Body of pancreas (tissue), 4 donors: Measurements from ENCODE around the gene TNIP1. TPM values are rescaled to one million over a fixed set of nuclear protein-coding genes. Genes with fewer than 3 reads are reported as not detected.

ENCODE experiments used
- ATAC-seq: fragments of 150-250 bp; one replicate; pipeline ENCODE4 v1.9.1; 2016
- DNase-seq, 4 donors: peaks; one replicate each; pipeline ENCODE4 v3.0.0-alpha.2; 2019
- H3K27ac ChIP-seq, 4 donors: fragments of 200-600 bp; sonication (generic); 1 replicate in 3 of 4; 2 replicates in 1 of 4; pipeline versions ENCODE4 v1.5.1 to v1.6.1; 2016 to 2019; ENCODE audit warnings: mild to moderate bottlenecking in 1 of 4, mixed read lengths in 1 of 4, moderate library complexity in 1 of 4
- H3K27me3 ChIP-seq, 2 donors: fragments of 200-600 bp; sonication (generic); one replicate each; pipeline ENCODE4 v1.6.0; 2016; ENCODE audit warnings: mild to moderate bottlenecking in 1 of 2
- H3K36me3 ChIP-seq, 2 donors: fragments of 200-600 bp; sonication (generic); replicated peaks in 1 of 2; 2 replicates each; pipeline ENCODE4 v1.5.1; 2016; ENCODE audit warnings: low read depth in 2 of 2; ENCODE audit not compliant: insufficient read depth in 1 of 2
- H3K4me1 ChIP-seq: fragments of 200-600 bp; sonication (generic); one replicate; pipeline ENCODE4 v1.6.0; 2016
- H3K4me3 ChIP-seq, 2 donors: fragments of 200-600 bp; sonication (generic); 1 replicate in 1 of 2; 2 replicates in 1 of 2; pipeline ENCODE4 v1.5.1; 2016 to 2019
- H3K9me3 ChIP-seq, 3 donors: fragments of 200-600 bp; sonication (generic); 1 replicate in 2 of 3; 2 replicates in 1 of 3; pipeline ENCODE4 v1.5.1; 2016
- POLR2A ChIP-seq, 3 donors: fragments of 450-650 bp; IDR thresholded peaks; one replicate each; pipeline ENCODE4 v1.6.1; 2016; ENCODE audit warnings: antibody characterized with exemption in 3 of 3, mild to moderate bottlenecking in 2 of 3
- WGBS, 2 donors: methylation state at CpG; one replicate each; pipeline ENCODE4 v1.1.5; 2017; 5-methylcytosine and 5-hydroxymethylcytosine counted together
- intact Hi-C: fragments of 100-400 bp; cut with DNase I; formaldehyde crosslinking; loops from one replicate; pipeline ENCODE4 v1.15.1; 2023
- total RNA-seq, 2 donors: library from RNA; depleted of rRNA; stranded (reverse); fragments of >200 nt; gene quantifications; one replicate each; pipeline ENCODE4 v1.1.0, GENCODE V29; 2016
- TF ChIP-seq, protein P1 (sequence below), 7 experiments: fragments of 450-650 bp in 4 of 7; fragments of 200-600 bp in 3 of 7; sonication (generic) in 3 of 7; IDR thresholded peaks; one replicate each; pipeline ENCODE4 v1.5.1; 2016 to 2019; ENCODE audit warnings: antibody characterized with exemption in 7 of 7

The TNIP1 gene
- total RNA-seq, 2 donors from 2014 or later = 89.3 to 111 TPM

DNA sequence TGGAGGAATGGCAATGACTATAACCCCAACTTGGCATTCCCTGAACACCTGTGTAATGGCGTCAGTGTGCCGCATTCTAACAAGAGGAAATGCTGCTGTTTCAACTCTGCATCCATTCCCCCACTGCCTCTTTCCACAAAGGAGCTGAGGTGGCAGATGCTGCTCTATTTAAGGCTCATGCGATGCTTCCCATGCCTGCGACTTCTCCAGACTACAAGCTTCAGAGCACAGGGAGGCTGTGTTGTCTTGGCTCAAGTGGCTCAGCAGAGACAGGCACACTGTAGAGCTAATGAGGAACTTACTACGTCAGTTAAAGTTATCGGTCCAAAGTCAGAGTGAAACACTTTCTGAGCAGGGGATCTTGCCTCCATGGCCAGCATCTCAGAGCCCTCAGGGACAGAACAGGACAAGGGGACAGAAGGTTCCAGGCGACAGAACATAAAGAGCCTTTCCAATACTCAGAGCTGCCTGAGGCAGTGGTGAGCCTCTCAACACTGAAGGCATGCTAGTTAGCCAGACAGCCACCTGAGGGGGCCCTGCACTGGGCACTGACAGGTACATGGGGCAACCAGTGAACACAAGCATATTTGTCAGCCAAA, 21.8 kb downstream of the TNIP1 start:
- peaks cover 7 to 15% of the 10 kb centered on the region in 2 donors for H3K36me3 ChIP-seq

DNA sequence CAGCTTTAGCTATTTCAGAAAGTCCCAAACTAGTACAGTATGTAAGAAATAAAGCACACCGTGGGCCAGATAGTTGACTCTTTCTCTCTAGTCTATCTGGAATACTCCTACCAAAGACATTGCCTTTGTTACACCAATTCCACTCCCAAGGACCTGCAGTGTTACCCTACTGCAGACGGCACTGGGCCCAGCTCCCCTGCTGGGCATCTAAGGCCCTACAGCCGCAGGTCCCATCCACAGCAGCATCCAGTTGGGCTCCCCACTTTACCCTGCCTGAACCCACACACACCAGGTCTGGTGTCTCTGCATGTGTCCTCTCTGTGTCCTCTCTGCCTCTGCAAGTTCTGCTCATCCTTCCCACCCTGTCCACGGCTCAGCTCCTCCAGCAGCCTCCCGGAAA, 22.5 kb downstream of the TNIP1 start:
- intact Hi-C loops = no loop called here
- DNase-seq = no peak
- peaks cover 28% of the 10 kb centered on the region for H3K4me1 ChIP-seq
- H3K9me3 ChIP-seq = no peaks in the 10 kb centered on the region
- H3K27ac ChIP-seq = no peak overlapping the region
- peaks cover 7 to 18% of the 10 kb centered on the region in 2 donors for H3K36me3 ChIP-seq
- no peak overlapping the region for H3K4me3 ChIP-seq
- H3K27me3 ChIP-seq = no peaks in the 10 kb centered on the region
- 75 to 91% methylated on average over 5 of the region's 5 CpGs for WGBS, 2 donors
- no peak for TF ChIP-seq POLR2A (IDR thresholded peaks at IDR 0.05)
- TF ChIP-seq, protein P1, sequence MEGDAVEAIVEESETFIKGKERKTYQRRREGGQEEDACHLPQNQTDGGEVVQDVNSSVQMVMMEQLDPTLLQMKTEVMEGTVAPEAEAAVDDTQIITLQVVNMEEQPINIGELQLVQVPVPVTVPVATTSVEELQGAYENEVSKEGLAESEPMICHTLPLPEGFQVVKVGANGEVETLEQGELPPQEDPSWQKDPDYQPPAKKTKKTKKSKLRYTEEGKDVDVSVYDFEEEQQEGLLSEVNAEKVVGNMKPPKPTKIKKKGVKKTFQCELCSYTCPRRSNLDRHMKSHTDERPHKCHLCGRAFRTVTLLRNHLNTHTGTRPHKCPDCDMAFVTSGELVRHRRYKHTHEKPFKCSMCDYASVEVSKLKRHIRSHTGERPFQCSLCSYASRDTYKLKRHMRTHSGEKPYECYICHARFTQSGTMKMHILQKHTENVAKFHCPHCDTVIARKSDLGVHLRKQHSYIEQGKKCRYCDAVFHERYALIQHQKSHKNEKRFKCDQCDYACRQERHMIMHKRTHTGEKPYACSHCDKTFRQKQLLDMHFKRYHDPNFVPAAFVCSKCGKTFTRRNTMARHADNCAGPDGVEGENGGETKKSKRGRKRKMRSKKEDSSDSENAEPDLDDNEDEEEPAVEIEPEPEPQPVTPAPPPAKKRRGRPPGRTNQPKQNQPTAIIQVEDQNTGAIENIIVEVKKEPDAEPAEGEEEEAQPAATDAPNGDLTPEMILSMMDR (IDR thresholded peaks at IDR 0.05) = no peak
- ATAC-seq = no peak

More for the DNA sequence above, 21.8 kb downstream of the TNIP1 start:
- no peak overlapping the region for H3K4me3 ChIP-seq
- no peak for DNase-seq
- no peaks in the 10 kb centered on the region for H3K9me3 ChIP-seq
- no peaks in the 10 kb centered on the region for H3K27me3 ChIP-seq
- intact Hi-C loops = no loop called here
- peaks cover 35% of the 10 kb centered on the region for H3K4me1 ChIP-seq
- TF ChIP-seq, protein P1 (IDR thresholded peaks at IDR 0.05) = no peak
- TF ChIP-seq POLR2A (IDR thresholded peaks at IDR 0.05) = no peak
- ATAC-seq = no peak
- 84 to 86% methylated on average over 6 to 7 of the region's 7 CpGs for WGBS, 2 donors
- peak overlapping the region in 1 of 4 donors; percentile 65 for H3K27ac ChIP-seq

DNA sequence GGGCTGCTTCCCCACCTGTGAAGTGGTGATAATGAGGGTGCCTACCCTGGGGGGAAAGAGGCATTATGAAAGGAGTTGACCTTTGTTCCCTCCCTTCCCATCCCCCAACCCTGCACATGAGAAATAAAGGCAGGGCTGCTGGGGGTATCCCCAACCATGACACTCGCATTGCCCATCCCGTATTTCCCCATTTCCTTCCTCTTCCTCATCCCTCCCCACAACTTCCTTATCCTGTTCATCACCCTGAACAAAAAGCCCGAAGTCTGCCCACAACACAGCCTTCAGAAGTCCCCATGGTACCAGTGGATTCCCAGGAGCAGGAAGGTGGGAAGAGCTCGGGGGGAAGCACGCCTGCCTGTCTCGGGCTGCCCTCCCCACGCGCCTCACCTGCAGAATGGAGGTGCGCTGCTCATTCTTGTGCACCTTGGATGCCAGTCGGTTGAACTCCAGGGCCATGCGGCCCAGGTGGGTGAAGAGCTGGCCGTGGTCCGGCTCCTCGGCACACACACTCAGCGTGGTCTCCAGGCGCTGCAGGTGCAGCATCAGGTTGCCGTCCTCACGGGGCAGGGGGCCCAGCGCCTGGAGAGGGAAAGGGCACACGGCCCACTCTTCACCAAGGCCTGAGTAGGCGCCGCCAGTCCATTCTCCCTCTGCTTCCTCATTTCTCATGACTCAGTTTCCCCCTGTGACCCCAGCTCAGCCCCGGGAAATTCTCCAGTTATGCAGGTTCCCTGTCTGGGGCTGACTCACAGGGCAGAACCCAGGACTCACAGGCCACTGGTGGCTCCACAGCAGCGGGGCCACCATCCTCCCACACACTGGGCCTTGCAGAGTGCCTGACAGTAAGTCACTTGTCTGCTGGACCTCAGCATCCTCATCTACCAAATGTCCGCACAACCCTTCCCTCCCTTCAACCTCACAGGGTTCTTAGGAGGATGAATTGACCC, 24.2 kb downstream of the TNIP1 start:
- intact Hi-C loops = no loop called here
- Histone ChIP-seq H3K27me3 (no peaks in the 10 kb centered on the region), H3K4me1 (peaks cover 26% of the 10 kb centered on the region), H3K4me3 (no peak overlapping the region), H3K36me3 (peaks cover 3 to 17% of the 10 kb centered on the region in 2 donors), H3K9me3 (no peaks in the 10 kb centered on the region), H3K27ac (no peak overlapping the region)
- 88 to 96% methylated on average over 15 to 25 of the region's 25 CpGs for WGBS, 2 donors
- DNase-seq (no peak), ATAC-seq (no peak)
- TF ChIP-seq POLR2A (IDR thresholded peaks at IDR 0.05) = no peak
- TF ChIP-seq, protein P1 (IDR thresholded peaks at IDR 0.05) = no peak

DNA sequence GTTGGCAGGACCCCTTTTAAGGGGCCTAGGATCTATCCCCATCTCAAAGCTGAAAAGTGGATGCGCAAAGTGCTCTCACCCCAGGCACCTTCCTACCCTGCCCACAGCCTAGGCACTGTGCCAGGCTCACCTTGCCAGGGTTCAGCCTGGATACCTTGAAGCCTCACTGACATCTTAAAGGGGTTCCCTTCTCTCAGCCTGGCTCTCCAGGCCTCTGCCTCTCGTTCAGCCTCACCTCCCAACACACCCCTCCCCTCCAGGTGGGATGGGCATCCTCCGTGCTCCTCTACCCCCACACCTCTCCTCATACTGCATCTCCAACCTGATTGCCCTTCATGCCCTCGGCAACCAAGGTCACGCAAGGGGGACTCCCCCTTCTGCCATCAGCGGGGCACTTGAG, 25.5 kb downstream of the TNIP1 start:
- DNase-seq (no peak), ATAC-seq (no peak)
- intact Hi-C loops = no loop called here
- peaks cover 22% of the 10 kb centered on the region for H3K4me1 ChIP-seq
- no peaks in the 10 kb centered on the region for H3K27me3 ChIP-seq
- no peak overlapping the region for H3K4me3 ChIP-seq
- WGBS, 2 donors = 72 to 74% methylated on average over 6 of the region's 6 CpGs
- no peaks in the 10 kb centered on the region for H3K9me3 ChIP-seq
- peaks cover 0 to 22% of the 10 kb centered on the region in 2 donors for H3K36me3 ChIP-seq
- peak overlapping the region in 1 of 4 donors; percentile 51 for H3K27ac ChIP-seq
- TF ChIP-seq, protein P1 (IDR thresholded peaks at IDR 0.05) = no peak
